Trophoblast cell (in vitro differentiated cells and primary cell): Measurements from ENCODE around the gene P4HTM.

Source experiments
- DNase-seq, 2 donors: peaks; one replicate each; pipeline ENCODE4 v3.0.0-alpha.2; 2016
- H2AFZ ChIP-seq: 2 replicates; pipeline ENCODE4 v1.6.1; 2013; ENCODE audit warnings: low read length, moderate library complexity, mild to moderate bottlenecking; ENCODE audit not compliant: insufficient read depth, poor library complexity
- H2AK5ac ChIP-seq: 2 replicates; pipeline ENCODE4 v1.6.1; 2013; ENCODE audit warnings: mild to moderate bottlenecking, low read length
- H2BK120ac ChIP-seq: 2 replicates; pipeline ENCODE4 v1.6.1; 2013; ENCODE audit warnings: low read length, mild to moderate bottlenecking, moderate library complexity; ENCODE audit not compliant: insufficient read depth, poor library complexity
- H2BK12ac ChIP-seq: 2 replicates; pipeline ENCODE4 v1.6.1; 2013; ENCODE audit warnings: mild to moderate bottlenecking, low read length, moderate library complexity
- H2BK5ac ChIP-seq: 2 replicates; pipeline ENCODE4 v1.6.1; 2013; ENCODE audit warnings: low read length, low read depth, moderate library complexity, mild to moderate bottlenecking; ENCODE audit not compliant: poor library complexity
- H3K14ac ChIP-seq: 2 replicates; pipeline ENCODE4 v1.6.1; 2013; ENCODE audit warnings: mild to moderate bottlenecking, low read length
- H3K18ac ChIP-seq: 2 replicates; pipeline ENCODE4 v1.6.1; 2013; ENCODE audit warnings: mild to moderate bottlenecking, low read length
- H3K23ac ChIP-seq: 2 replicates; pipeline ENCODE4 v1.6.1; 2013; ENCODE audit warnings: low read length
- H3K27ac ChIP-seq: 2 replicates; pipeline ENCODE4 v1.5.1; 2013; ENCODE audit warnings: low read depth, mild to moderate bottlenecking, inconsistent platforms, low read length, moderate library complexity
- H3K27me3 ChIP-seq: 2 replicates; pipeline ENCODE4 v1.6.1; 2013; ENCODE audit warnings: inconsistent platforms, mild to moderate bottlenecking, low read length, moderate library complexity; ENCODE audit not compliant: insufficient read depth
- H3K36me3 ChIP-seq, 2 experiments: 1 replicate in 1 of 2; 2 replicates in 1 of 2; pipeline ENCODE4 v1.6.1; 2013; ENCODE audit warnings: low read length in 2 of 2, mild to moderate bottlenecking in 2 of 2, moderate library complexity in 1 of 2; ENCODE audit not compliant: insufficient read depth in 2 of 2, control insufficient read depth in 1 of 2
- H3K4ac ChIP-seq: 2 replicates; pipeline ENCODE4 v1.6.1; 2013; ENCODE audit warnings: low read depth, mild to moderate bottlenecking, low read length, moderate library complexity
- H3K4me1 ChIP-seq, 2 experiments: 1 replicate in 1 of 2; 2 replicates in 1 of 2; pipeline ENCODE4 v1.6.1; 2013; ENCODE audit warnings: low read length in 2 of 2, mild to moderate bottlenecking in 2 of 2, moderate library complexity in 1 of 2; ENCODE audit not compliant: insufficient read depth in 2 of 2, control insufficient read depth in 1 of 2
- H3K4me2 ChIP-seq: 2 replicates; pipeline ENCODE4 v1.6.1; 2013; ENCODE audit warnings: inconsistent platforms, mild to moderate bottlenecking, low read length, moderate library complexity
- H3K4me3 ChIP-seq: 2 replicates; pipeline ENCODE4 v1.5.1; 2013; ENCODE audit warnings: mild to moderate bottlenecking, low read depth, low read length, inconsistent platforms
- H3K79me1 ChIP-seq: one replicate; pipeline ENCODE4 v1.6.1; 2013; ENCODE audit warnings: low read length
- H3K79me2 ChIP-seq: 2 replicates; pipeline ENCODE4 v1.6.1; 2013; ENCODE audit warnings: low read length, mild to moderate bottlenecking; ENCODE audit not compliant: control insufficient read depth, insufficient read depth, poor library complexity
- H3K9ac ChIP-seq: 2 replicates; pipeline ENCODE4 v1.6.1; 2013; ENCODE audit warnings: mild to moderate bottlenecking, low read length
- H3K9me3 ChIP-seq: 2 replicates; pipeline ENCODE4 v1.6.1; 2013; ENCODE audit warnings: low read depth, mild to moderate bottlenecking, control low read depth, inconsistent platforms, low read length; ENCODE audit not compliant: insufficient read depth
- H4K12ac ChIP-seq: 2 replicates; pipeline ENCODE4 v1.6.1; 2013; ENCODE audit warnings: low read depth, mild to moderate bottlenecking, low read length, moderate library complexity
- H4K8ac ChIP-seq: 2 replicates; pipeline ENCODE4 v1.6.1; 2013; ENCODE audit warnings: low read depth, mild to moderate bottlenecking, low read length, moderate library complexity
- H4K91ac ChIP-seq: one replicate; pipeline ENCODE4 v1.6.1; 2013; ENCODE audit warnings: low read depth, mild to moderate bottlenecking, low read length, moderate library complexity
- WGBS: extraction: QIAGEN DNeasy Blood & Tissue Kit; methylation state at CpG from one replicate; pipeline ENCODE4 v1.1.7; 2013; ENCODE audit warnings: missing lambda C conversion rate; ENCODE audit not compliant: insufficient read length, insufficient coverage; ENCODE audit errors: extremely low coverage; 5-methylcytosine and 5-hydroxymethylcytosine counted together

P4HTM gene

GRCh38 chr3:48997102-48997635 is 7.1 kb downstream of the P4HTM start:
- Histone ChIP-seq H3K18ac (no peak overlapping the region), H3K27ac (no peak overlapping the region), H3K4me2 (no peak overlapping the region), H2BK120ac (no peak overlapping the region), H3K9me3 (no peaks in the 10 kb centered on the region), H3K4ac (no peak overlapping the region), H2AFZ (no peak overlapping the region), H3K23ac (no peak overlapping the region), H2BK5ac (no peak overlapping the region), H3K79me1 (no peaks in the 10 kb centered on the region), H3K79me2 (no peaks in the 10 kb centered on the region), H3K9ac (no peak overlapping the region), H4K8ac (no peak overlapping the region), H3K4me1 (no peaks in the 10 kb centered on the region), H2BK12ac (no peak overlapping the region), H2AK5ac (no peak overlapping the region), H4K91ac (no peak overlapping the region), H3K4me3 (no peak overlapping the region), H3K27me3 (no peaks in the 10 kb centered on the region), H3K36me3 (peaks cover 0 to 2% of the 10 kb centered on the region in 2 experiments), H3K14ac (no peak overlapping the region), H4K12ac (no peak overlapping the region)
- no CpG with 5 or more reads among the region's 8 CpGs for WGBS
- DNase-seq: no peak

GRCh38 chr3:48997714-48998637 is 7.9 kb downstream of the P4HTM start:
- no peak overlapping the region for H4K8ac ChIP-seq
- H2AFZ ChIP-seq: no peak overlapping the region
- H3K79me1 ChIP-seq: no peaks in the 10 kb centered on the region
- no peaks in the 10 kb centered on the region for H3K4me1 ChIP-seq
- H3K9ac ChIP-seq: no peak overlapping the region
- H3K27ac ChIP-seq: no peak overlapping the region
- no peak overlapping the region for H2BK120ac ChIP-seq
- no peaks in the 10 kb centered on the region for H3K27me3 ChIP-seq
- H3K36me3 ChIP-seq: peaks cover 0 to 2% of the 10 kb centered on the region in 2 experiments
- no peak overlapping the region for H2AK5ac ChIP-seq
- no peak overlapping the region for H2BK5ac ChIP-seq
- H3K9me3 ChIP-seq: no peaks in the 10 kb centered on the region
- H4K91ac ChIP-seq: no peak overlapping the region
- H4K12ac ChIP-seq: no peak overlapping the region
- H3K18ac ChIP-seq: no peak overlapping the region
- no peak overlapping the region for H2BK12ac ChIP-seq
- no CpG with 5 or more reads among the region's 20 CpGs for WGBS
- H3K14ac ChIP-seq: no peak overlapping the region
- H3K4ac ChIP-seq: no peak overlapping the region
- no peak overlapping the region for H3K23ac ChIP-seq
- no peak overlapping the region for H3K4me2 ChIP-seq
- H3K79me2 ChIP-seq: no peaks in the 10 kb centered on the region
- H3K4me3 ChIP-seq: no peak overlapping the region
- DNase-seq: no peak

GRCh38 chr3:48999085-48999858 is 9.2 kb downstream of the P4HTM start:
- H4K8ac ChIP-seq: no peak overlapping the region
- no peak overlapping the region for H3K4me3 ChIP-seq
- H2BK120ac ChIP-seq: no peak overlapping the region
- no peak for DNase-seq
- no peak overlapping the region for H2BK5ac ChIP-seq
- no peak overlapping the region for H3K18ac ChIP-seq
- H2BK12ac ChIP-seq: no peak overlapping the region
- H3K4me2 ChIP-seq: no peak overlapping the region
- H2AFZ ChIP-seq: no peak overlapping the region
- no peak overlapping the region for H4K12ac ChIP-seq
- no peak overlapping the region for H3K23ac ChIP-seq
- no peaks in the 10 kb centered on the region for H3K9me3 ChIP-seq
- no peak overlapping the region for H3K14ac ChIP-seq
- peaks cover 0 to 2% of the 10 kb centered on the region in 2 experiments for H3K36me3 ChIP-seq
- no peaks in the 10 kb centered on the region for H3K27me3 ChIP-seq
- no peaks in the 10 kb centered on the region for H3K79me2 ChIP-seq
- H2AK5ac ChIP-seq: no peak overlapping the region
- H4K91ac ChIP-seq: no peak overlapping the region
- H3K4ac ChIP-seq: no peak overlapping the region
- no peak overlapping the region for H3K9ac ChIP-seq
- no CpG with 5 or more reads among the region's 8 CpGs for WGBS
- H3K27ac ChIP-seq: no peak overlapping the region
- no peaks in the 10 kb centered on the region for H3K4me1 ChIP-seq
- no peaks in the 10 kb centered on the region for H3K79me1 ChIP-seq

- no peak for DNase-seq
- Histone ChIP-seq H3K4me1 (peaks cover under 1 to 3% of the 10 kb centered on the region in 2 experiments), H3K18ac (no peak overlapping the region), H3K36me3 (peaks cover 2% of the 10 kb centered on the region in 2 experiments), H3K4ac (no peak overlapping the region), H2AK5ac (no peak overlapping the region), H2BK12ac (no peak overlapping the region), H4K91ac (no peak overlapping the region), H3K79me1 (no peaks in the 10 kb centered on the region), H3K23ac (no peak overlapping the region), H3K4me3 (no peak overlapping the region), H3K27ac (no peak overlapping the region), H2BK120ac (no peak overlapping the region), H2AFZ (no peak overlapping the region), H3K27me3 (no peaks in the 10 kb centered on the region), H3K9me3 (no peaks in the 10 kb centered on the region), H3K4me2 (no peak overlapping the region), H4K12ac (no peak overlapping the region), H3K9ac (no peak overlapping the region), H3K79me2 (no peaks in the 10 kb centered on the region), H3K14ac (no peak overlapping the region), H4K8ac (no peak overlapping the region), H2BK5ac (no peak overlapping the region)
- no CpG with 5 or more reads among the region's 6 CpGs for WGBS
These were observed 11.1 kb downstream of the P4HTM start for GRCh38 chr3:49001155-49001554.
